SK-N-MC (cell line): ENCODE measurements around the gene FAM120AOS.

ENCODE experiments used
- EZH2 ChIP-seq: fragments of 200-600 bp; sonication (generic); IDR thresholded peaks from one replicate; pipeline ENCODE4 v1.6.1; 2017; ENCODE audit warnings: antibody characterized with exemption
- FOXP2 ChIP-seq: optimal IDR thresholded peaks from 2 replicates; pipeline ENCODE3; 2011; ENCODE audit warnings: mild to moderate bottlenecking, moderate library complexity; ENCODE audit not compliant: insufficient read depth; ENCODE audit errors: extremely low read length, control extremely low read depth
- POLR2AphosphoS5 ChIP-seq: IDR thresholded peaks from 2 replicates; pipeline ENCODE4 v1.6.1; 2012; ENCODE audit warnings: mild to moderate bottlenecking, low read depth, low read length, borderline replicate concordance

DNA sequence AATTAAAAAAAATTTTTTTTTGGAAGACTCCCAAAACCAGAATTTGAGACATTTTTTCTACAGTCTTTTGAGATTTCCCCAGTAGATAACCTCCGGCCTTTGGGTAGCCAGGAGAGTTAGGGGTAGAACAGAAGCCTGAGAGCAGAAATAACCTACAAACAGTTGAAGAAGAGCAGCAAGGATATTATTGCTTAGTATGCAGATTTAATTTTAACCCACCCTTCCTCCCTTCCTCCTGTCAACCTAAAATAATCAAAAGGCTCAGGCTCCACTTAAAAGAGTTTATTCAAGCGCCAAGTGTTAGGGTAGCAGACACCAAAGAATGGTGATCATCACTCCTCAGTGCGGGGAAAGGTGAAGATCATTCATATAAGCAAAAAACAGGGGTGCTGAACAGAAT is 19.3 kb downstream of the FAM120AOS start:
- TF ChIP-seq POLR2AphosphoS5 (no peak), EZH2 (no peak), FOXP2 (no peak)
